ENCODE results near the gene KCNAB1. TPM values are rescaled to one million over a fixed set of nuclear protein-coding genes. Genes with fewer than 3 reads are reported as not detected.
"Not testable (repeated sequence)": the region's sequence is repeated elsewhere in the genome, so short reads cannot be mapped to it uniquely, and the experiment has no call there.

The KCNAB1 gene
- polyA plus RNA-seq, 2 donors = 0.61 to 1.3 TPM

DNA sequence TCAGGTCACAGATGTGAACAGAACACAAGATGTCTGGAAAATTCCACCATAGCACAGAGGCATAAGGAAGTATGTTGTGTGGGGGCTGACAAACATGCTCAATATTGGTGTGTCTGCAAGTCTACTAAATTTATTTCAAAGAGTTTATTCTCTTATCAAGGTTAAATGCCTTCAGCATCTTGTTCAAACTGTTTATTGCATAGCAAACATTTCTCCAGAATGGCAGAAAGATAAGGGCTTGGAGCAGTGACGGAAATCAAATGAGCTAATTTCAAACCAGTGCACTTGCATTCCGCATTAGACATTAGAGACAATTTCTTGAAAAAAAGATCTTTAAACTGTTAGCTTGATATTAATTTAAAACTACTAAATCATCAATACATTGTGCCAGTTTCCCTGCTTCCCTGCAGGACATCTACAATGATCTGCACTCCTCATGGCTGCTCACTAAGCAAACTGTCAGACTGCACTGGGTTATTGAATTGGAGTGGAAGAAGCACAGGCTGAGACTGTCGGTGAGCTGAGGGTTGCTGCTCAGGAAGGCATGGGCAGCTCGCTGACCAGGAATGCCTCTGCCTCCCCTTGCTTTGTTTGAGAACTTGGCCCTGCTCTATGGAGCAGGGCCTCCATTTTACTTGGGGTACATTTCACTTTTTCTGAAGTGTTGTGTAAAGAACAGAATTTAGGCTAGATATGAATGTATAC lies 89.4 kb downstream of the KCNAB1 start:
- Histone ChIP-seq H3K9me3 (ENCODE audit: control insufficient read depth in 2 of 2, insufficient read depth in 1 of 2, low read depth in 1 of 2, low read length in 1 of 2) (no peaks in the 10 kb centered on the region), H3K4me1 (ENCODE audit: control insufficient read depth in 2 of 2, insufficient read depth in 2 of 2, low read length in 1 of 2) (no peaks in the 10 kb centered on the region), H3K4me3 (ENCODE audit: low read depth in 1 of 2, low read length in 2 of 2) (no peak overlapping the region), H3K27ac (ENCODE audit: low read depth in 2 of 2, low read length in 1 of 2) (no peak overlapping the region), H3K36me3 (ENCODE audit: control insufficient read depth in 2 of 2, insufficient read depth in 2 of 2, low read length in 1 of 2) (no peaks in the 10 kb centered on the region), H3K27me3 (ENCODE audit: control insufficient read depth in 1 of 2, insufficient read depth in 2 of 2, low read length in 2 of 2) (no peaks in the 10 kb centered on the region)
- 55 to 73% methylated on average over 4 of the region's 4 CpGs for WGBS, 2 donors

DNA sequence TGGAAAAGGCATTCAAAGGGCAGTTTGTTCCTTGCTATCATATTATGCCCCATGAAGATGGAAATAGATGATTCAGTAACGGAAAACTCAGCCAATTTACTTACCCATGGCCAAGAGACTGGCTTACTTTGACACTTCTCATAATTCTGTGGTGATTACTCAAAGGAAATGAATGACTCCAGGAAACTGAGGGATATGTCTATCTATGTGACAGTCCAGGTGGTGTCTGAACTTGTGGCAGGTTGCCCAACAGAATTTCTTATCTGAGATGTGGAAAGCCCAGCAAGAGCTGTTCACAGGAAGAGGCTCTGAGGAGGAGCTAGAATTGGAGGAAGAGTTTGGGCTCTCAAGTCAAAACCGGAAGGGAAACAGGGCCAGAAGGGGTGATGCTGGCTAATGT lies 91.2 kb downstream of the KCNAB1 start:
- Histone ChIP-seq H3K27ac (ENCODE audit: low read depth in 2 of 2, low read length in 1 of 2) (no peak overlapping the region), H3K4me3 (ENCODE audit: low read depth in 1 of 2, low read length in 2 of 2) (no peak overlapping the region), H3K27me3 (ENCODE audit: control insufficient read depth in 1 of 2, insufficient read depth in 2 of 2, low read length in 2 of 2) (no peaks in the 10 kb centered on the region), H3K36me3 (ENCODE audit: control insufficient read depth in 2 of 2, insufficient read depth in 2 of 2, low read length in 1 of 2) (no peaks in the 10 kb centered on the region), H3K9me3 (ENCODE audit: control insufficient read depth in 2 of 2, insufficient read depth in 1 of 2, low read depth in 1 of 2, low read length in 1 of 2) (no peaks in the 10 kb centered on the region), H3K4me1 (ENCODE audit: control insufficient read depth in 2 of 2, insufficient read depth in 2 of 2, low read length in 1 of 2) (no peaks in the 10 kb centered on the region)
- 49 to 53% methylated on average over 2 of the region's 2 CpGs for WGBS, 2 donors

DNA sequence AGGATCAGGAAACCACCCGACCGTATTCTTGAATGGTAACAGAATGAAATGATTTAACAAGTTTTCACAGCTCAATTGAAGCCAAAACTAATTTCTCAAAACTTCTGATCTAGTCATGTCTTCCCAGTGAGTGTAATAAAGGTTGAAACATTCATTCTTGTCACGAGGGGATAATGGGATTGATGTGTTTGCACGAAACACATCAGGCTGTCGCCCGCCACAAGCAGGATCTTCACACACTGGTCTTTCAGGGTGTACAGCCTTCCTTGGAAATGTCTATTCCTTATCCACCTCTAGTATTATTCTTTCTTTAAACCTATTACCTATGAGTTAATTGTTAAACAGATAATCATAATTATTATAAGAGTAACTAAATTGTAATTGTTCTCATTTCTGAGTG lies 94.3 kb downstream of the KCNAB1 start:
- H3K27me3 ChIP-seq (ENCODE audit: control insufficient read depth in 1 of 2, insufficient read depth in 2 of 2, low read length in 2 of 2) = no peaks in the 10 kb centered on the region
- WGBS, 2 donors = 75 to 84% methylated on average over 6 of the region's 6 CpGs
- no peaks in the 10 kb centered on the region for H3K36me3 ChIP-seq (ENCODE audit: control insufficient read depth in 2 of 2, insufficient read depth in 2 of 2, low read length in 1 of 2)
- no peak overlapping the region for H3K4me3 ChIP-seq (ENCODE audit: low read depth in 1 of 2, low read length in 2 of 2)
- H3K9me3 ChIP-seq (ENCODE audit: control insufficient read depth in 2 of 2, insufficient read depth in 1 of 2, low read depth in 1 of 2, low read length in 1 of 2) = no peaks in the 10 kb centered on the region
- no peak overlapping the region for H3K27ac ChIP-seq (ENCODE audit: low read depth in 2 of 2, low read length in 1 of 2)
- no peaks in the 10 kb centered on the region for H3K4me1 ChIP-seq (ENCODE audit: control insufficient read depth in 2 of 2, insufficient read depth in 2 of 2, low read length in 1 of 2)

DNA sequence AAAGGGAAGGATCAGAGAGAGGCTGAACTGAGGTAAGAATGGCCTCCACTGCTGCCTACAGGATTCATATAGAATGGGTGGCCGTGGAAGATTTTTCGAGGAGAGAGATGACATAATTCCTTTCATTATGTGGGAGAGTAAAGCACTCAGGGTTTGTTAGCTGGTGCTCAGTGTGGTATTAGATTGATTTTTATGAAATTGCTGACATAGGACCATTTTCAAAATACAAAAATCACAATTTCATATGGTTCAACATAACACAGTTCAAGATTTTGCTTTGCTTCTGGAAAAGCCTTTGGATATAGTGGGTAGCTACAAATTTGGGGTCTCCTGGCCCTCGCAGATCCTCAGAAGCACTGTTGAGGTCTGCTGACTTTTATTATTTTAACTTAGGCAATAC lies 95.4 kb downstream of the KCNAB1 start:
- 82 to 93% methylated on average over 3 of the region's 3 CpGs for WGBS, 2 donors
- H3K9me3 ChIP-seq (ENCODE audit: control insufficient read depth in 2 of 2, insufficient read depth in 1 of 2, low read depth in 1 of 2, low read length in 1 of 2) = no peaks in the 10 kb centered on the region
- H3K27me3 ChIP-seq (ENCODE audit: control insufficient read depth in 1 of 2, insufficient read depth in 2 of 2, low read length in 2 of 2) = no peaks in the 10 kb centered on the region
- no peak overlapping the region for H3K27ac ChIP-seq (ENCODE audit: low read depth in 2 of 2, low read length in 1 of 2)
- no peaks in the 10 kb centered on the region for H3K4me1 ChIP-seq (ENCODE audit: control insufficient read depth in 2 of 2, insufficient read depth in 2 of 2, low read length in 1 of 2)
- H3K36me3 ChIP-seq (ENCODE audit: control insufficient read depth in 2 of 2, insufficient read depth in 2 of 2, low read length in 1 of 2) = no peaks in the 10 kb centered on the region
- no peak overlapping the region for H3K4me3 ChIP-seq (ENCODE audit: low read depth in 1 of 2, low read length in 2 of 2)

DNA sequence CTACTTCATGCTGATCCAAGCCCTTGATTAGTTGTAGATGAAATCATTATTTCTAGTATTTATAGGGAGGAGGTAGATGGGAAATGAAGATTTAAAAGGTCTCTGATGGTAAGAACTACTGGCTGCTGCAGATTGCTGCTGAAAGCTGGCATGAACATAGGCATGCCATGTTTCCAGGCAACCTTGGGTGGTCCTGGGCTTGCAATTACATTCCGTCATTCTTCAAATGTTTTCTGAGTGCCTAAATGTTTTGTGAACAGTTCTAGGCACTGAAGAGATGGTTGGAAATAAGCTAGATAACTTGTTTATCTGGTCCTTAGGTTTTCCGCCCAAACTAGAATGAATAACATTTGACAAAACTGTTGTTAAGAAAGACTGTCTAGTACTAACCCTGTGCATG lies 95.8 kb downstream of the KCNAB1 start:
- H3K36me3 ChIP-seq (ENCODE audit: control insufficient read depth in 2 of 2, insufficient read depth in 2 of 2, low read length in 1 of 2) = no peaks in the 10 kb centered on the region
- H3K4me1 ChIP-seq (ENCODE audit: control insufficient read depth in 2 of 2, insufficient read depth in 2 of 2, low read length in 1 of 2) = no peaks in the 10 kb centered on the region
- H3K4me3 ChIP-seq (ENCODE audit: low read depth in 1 of 2, low read length in 2 of 2) = no peak overlapping the region
- H3K27ac ChIP-seq (ENCODE audit: low read depth in 2 of 2, low read length in 1 of 2) = no peak overlapping the region
- no peaks in the 10 kb centered on the region for H3K27me3 ChIP-seq (ENCODE audit: control insufficient read depth in 1 of 2, insufficient read depth in 2 of 2, low read length in 2 of 2)
- 85% methylated on average over 2 of the region's 2 CpGs for WGBS, 2 donors
- H3K9me3 ChIP-seq (ENCODE audit: control insufficient read depth in 2 of 2, insufficient read depth in 1 of 2, low read depth in 1 of 2, low read length in 1 of 2) = no peaks in the 10 kb centered on the region

DNA sequence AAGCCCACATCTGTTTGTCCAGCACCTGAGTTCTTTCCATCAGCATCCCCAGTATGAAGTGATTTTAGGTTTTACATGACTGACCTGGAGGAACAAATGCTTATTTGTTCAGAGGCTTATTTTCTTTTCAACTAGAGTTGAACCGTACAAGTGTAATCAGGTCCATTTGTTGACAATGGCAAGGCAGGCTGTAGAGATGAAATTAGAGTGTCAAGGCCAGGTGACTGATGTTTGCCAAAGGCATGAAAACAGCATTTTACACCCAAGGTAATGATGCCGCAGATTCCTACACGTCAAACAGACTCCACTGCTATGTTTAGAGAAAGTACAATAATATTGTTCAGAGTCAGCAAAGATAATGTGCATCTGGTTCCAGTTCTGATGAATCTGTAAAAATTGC lies 96.5 kb downstream of the KCNAB1 start:
- Histone ChIP-seq H3K36me3 (ENCODE audit: control insufficient read depth in 2 of 2, insufficient read depth in 2 of 2, low read length in 1 of 2) (no peaks in the 10 kb centered on the region), H3K4me1 (ENCODE audit: control insufficient read depth in 2 of 2, insufficient read depth in 2 of 2, low read length in 1 of 2) (no peaks in the 10 kb centered on the region)
- WGBS, 2 donors = 36 to 44% methylated on average over 3 of the region's 3 CpGs

DNA sequence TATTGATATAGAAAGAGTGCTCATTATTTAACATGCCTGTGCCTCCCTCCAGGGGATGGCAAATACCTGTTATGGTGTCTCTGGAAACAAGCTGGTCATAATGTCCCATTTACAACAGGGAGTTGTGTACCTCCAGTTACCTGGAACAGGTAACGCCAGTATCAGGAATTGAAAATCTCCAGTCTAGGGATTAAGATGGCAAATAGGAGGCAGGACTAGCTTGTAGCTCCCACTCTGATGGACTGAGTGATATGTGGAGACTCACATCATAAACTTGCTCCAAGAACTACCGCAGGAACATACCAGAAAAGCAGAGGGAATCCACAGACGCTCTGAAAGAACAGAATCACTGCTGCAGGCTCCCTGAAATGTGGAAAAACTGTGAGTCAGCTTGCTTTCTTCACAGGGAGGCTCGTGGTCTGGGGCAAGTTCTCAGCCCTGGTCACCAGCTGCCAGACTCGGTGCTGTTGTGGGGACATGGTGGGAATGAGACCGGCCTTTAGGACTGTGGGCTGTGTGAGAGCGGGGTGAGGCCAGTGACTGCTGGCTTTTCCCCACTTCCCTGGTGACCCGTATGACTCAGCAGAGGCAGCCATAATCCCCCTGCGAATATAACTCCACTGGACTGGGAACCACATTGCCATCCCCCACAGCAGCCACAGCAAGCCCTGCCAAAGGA lies 97.4 kb downstream of the KCNAB1 start:
- Histone ChIP-seq H3K4me3 (ENCODE audit: low read depth in 1 of 2, low read length in 2 of 2) (no peak overlapping the region), H3K27me3 (ENCODE audit: control insufficient read depth in 1 of 2, insufficient read depth in 2 of 2, low read length in 2 of 2) (no peaks in the 10 kb centered on the region), H3K27ac (ENCODE audit: low read depth in 2 of 2, low read length in 1 of 2) (no peak overlapping the region), H3K36me3 (ENCODE audit: control insufficient read depth in 2 of 2, insufficient read depth in 2 of 2, low read length in 1 of 2) (no peaks in the 10 kb centered on the region), H3K9me3 (ENCODE audit: control insufficient read depth in 2 of 2, insufficient read depth in 1 of 2, low read depth in 1 of 2, low read length in 1 of 2) (no peaks in the 10 kb centered on the region), H3K4me1 (ENCODE audit: control insufficient read depth in 2 of 2, insufficient read depth in 2 of 2, low read length in 1 of 2) (no peaks in the 10 kb centered on the region)
- 76 to 77% methylated on average over 9 of the region's 9 CpGs for WGBS, 2 donors

More for the DNA sequence above, 96.5 kb downstream of the KCNAB1 start:
- H3K27me3 ChIP-seq (ENCODE audit: control insufficient read depth in 1 of 2, insufficient read depth in 2 of 2, low read length in 2 of 2) = no peaks in the 10 kb centered on the region
- H3K4me3 ChIP-seq (ENCODE audit: low read depth in 1 of 2, low read length in 2 of 2) = no peak overlapping the region
- no peaks in the 10 kb centered on the region for H3K9me3 ChIP-seq (ENCODE audit: control insufficient read depth in 2 of 2, insufficient read depth in 1 of 2, low read depth in 1 of 2, low read length in 1 of 2)
- no peak overlapping the region for H3K27ac ChIP-seq (ENCODE audit: low read depth in 2 of 2, low read length in 1 of 2)

DNA sequence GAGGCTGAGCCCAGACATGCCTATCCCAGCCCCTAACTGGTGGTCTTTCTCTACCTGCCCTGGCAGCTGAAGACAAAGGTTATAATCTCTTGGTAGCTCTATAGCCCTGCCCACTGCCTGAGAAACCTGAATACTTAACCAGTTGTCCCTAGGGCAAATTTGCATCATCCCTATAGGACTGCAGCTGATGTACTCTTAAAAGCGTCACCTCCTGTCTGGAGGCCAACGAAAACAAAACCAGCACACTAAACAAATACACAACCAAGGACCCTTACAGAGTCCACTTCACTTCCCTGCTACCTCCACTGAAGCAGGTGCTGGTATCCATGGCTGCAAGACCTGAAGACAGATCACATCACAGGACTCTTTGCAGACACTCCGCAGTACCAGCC lies 98.0 kb downstream of the KCNAB1 start:
- Histone ChIP-seq H3K9me3 (ENCODE audit: control insufficient read depth in 2 of 2, insufficient read depth in 1 of 2, low read depth in 1 of 2, low read length in 1 of 2) (no peaks in the 10 kb centered on the region), H3K4me3 (ENCODE audit: low read depth in 1 of 2, low read length in 2 of 2) (no peak overlapping the region), H3K36me3 (ENCODE audit: control insufficient read depth in 2 of 2, insufficient read depth in 2 of 2, low read length in 1 of 2) (no peaks in the 10 kb centered on the region), H3K27me3 (ENCODE audit: control insufficient read depth in 1 of 2, insufficient read depth in 2 of 2, low read length in 2 of 2) (no peaks in the 10 kb centered on the region), H3K27ac (ENCODE audit: low read depth in 2 of 2, low read length in 1 of 2) (no peak overlapping the region), H3K4me1 (ENCODE audit: control insufficient read depth in 2 of 2, insufficient read depth in 2 of 2, low read length in 1 of 2) (no peaks in the 10 kb centered on the region)
- 72 to 76% methylated on average over 3 of the region's 3 CpGs for WGBS, 2 donors

DNA sequence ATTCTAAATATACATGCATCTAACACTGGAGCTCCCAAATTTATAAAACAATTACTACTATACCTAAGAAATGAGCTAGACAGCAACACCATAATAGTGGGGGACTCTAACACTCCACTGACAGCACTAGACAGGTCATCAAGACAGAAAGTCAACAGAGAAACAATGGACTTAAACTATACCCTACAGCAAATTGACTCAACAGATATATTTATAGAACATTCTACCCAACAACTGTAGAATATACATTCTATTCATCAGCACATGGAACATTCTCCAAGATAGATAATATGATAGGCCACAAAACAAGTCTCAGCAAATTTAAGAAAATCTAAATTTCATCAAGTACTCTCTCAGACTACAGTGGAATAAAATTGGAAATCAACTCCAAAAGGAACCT lies 102.0 kb downstream of the KCNAB1 start:
- not testable (repeated sequence) for H3K27me3 ChIP-seq (ENCODE audit: control insufficient read depth in 1 of 2, insufficient read depth in 2 of 2, low read length in 2 of 2); H3K36me3 ChIP-seq (ENCODE audit: control insufficient read depth in 2 of 2, insufficient read depth in 2 of 2, low read length in 1 of 2); H3K9me3 ChIP-seq (ENCODE audit: control insufficient read depth in 2 of 2, insufficient read depth in 1 of 2, low read depth in 1 of 2, low read length in 1 of 2); H3K4me3 ChIP-seq (ENCODE audit: low read depth in 1 of 2, low read length in 2 of 2); H3K27ac ChIP-seq (ENCODE audit: low read depth in 2 of 2, low read length in 1 of 2); H3K4me1 ChIP-seq (ENCODE audit: control insufficient read depth in 2 of 2, insufficient read depth in 2 of 2, low read length in 1 of 2)

DNA sequence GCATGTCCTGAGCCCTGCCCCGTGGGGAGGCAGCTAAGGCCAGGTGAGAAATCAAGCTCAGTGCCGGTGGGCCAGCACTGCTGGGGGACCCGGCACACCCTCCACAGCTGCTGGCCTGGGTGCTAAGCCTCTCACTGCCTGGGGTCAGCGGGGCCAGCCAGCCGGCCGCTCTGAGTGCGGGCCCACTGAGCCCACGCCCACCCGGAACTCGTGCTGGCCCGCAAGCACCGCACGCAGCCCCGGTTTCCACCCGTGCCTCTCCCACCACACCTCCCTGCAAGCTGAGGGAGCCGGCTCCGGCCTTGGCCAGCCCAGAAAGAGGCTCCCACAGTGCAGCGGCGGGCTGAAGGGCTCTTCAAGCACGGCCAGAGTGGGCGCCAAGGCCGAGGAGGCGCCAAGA lies 103.7 kb downstream of the KCNAB1 start:
- WGBS, 2 donors = 91 to 93% methylated on average over 22 to 23 of the region's 23 CpGs
- H3K27ac ChIP-seq (ENCODE audit: low read depth in 2 of 2, low read length in 1 of 2); H3K36me3 ChIP-seq (ENCODE audit: control insufficient read depth in 2 of 2, insufficient read depth in 2 of 2, low read length in 1 of 2): not testable (repeated sequence)

More for the DNA sequence above, 103.7 kb downstream of the KCNAB1 start:
- H3K9me3 ChIP-seq (ENCODE audit: control insufficient read depth in 2 of 2, insufficient read depth in 1 of 2, low read depth in 1 of 2, low read length in 1 of 2); H3K4me3 ChIP-seq (ENCODE audit: low read depth in 1 of 2, low read length in 2 of 2); H3K4me1 ChIP-seq (ENCODE audit: control insufficient read depth in 2 of 2, insufficient read depth in 2 of 2, low read length in 1 of 2); H3K27me3 ChIP-seq (ENCODE audit: control insufficient read depth in 1 of 2, insufficient read depth in 2 of 2, low read length in 2 of 2): not testable (repeated sequence)

Measured in esophagus (tissue), 2 donors.